Right hindlimb (tissue), 1 donor: ENCODE data around the gene RGPD8.
"Not testable (repeated sequence)": the region's sequence is repeated elsewhere in the genome, so short reads cannot be mapped to it uniquely, and the experiment has no call there.

ENCODE experiments used
- DNase-seq: peaks from one replicate; pipeline ENCODE4 v3.0.0-alpha.2; 2018

Gene RGPD8

DNA sequence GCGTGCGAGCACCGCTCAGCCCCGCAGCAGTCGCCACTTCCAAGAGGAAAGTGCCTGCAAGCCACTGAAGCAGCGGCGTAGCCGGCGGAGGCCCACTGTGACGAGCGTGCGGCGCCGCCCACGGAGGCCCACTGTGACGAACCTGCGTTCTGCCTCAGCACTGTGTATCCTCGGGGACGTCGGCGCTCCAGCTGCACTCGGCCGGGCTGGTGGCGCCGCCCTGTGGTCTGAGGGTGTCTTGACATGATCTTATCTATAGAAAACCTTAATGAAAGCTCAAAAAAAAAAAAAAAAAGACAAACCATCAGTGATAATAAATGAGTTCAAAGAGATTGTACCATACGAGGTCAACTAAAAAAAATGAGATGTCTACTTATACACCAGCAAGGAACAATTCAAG is at the start of gene RGPD8:
RGPD8 (minus strand) TSS at position 166 of the 400 bp plus-strand sequence. CDS start 192 bp downstream, outside the sequence.
- peak; percentile 93 for DNase-seq

GRCh38 chr2:112483042-112483473 is 49.6 kb upstream of the RGPD8 start:
- no peak for DNase-seq

DNA sequence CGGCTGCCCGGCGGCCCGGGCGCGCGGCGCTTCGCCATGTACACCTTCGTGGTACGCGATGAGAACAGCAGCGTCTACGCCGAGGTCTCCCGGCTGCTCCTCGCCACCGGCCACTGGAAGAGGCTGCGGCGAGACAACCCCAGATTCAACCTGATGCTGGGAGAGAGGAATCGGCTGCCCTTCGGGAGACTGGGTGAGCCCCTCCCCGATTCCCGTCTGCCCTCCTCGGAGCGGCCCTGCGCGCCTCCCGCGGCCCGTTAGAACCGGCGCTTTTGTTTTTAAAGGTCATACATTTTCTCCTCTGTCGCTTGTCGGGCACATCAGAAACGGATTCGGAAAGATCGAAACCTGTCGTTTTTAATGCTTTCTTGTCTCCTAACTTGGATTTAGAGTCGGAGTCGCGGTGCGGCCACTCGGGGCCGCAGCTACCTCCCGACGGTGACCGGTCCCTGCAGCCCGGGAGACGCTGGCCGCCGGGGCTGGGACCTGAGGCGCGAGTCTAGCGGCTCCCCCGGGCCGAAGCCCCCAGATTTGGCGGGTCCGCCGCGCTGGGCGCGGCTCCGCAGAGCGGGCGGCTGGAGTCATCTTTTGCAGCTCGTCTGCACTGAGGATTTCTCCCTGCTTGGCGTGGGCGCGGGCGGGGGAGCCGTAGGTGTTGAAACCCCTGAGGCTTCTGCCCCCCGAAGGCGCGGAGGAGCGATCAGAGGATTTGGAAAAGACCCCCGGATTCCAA is 49.0 kb upstream of the RGPD8 start:
- peak; percentile 55 for DNase-seq

DNA sequence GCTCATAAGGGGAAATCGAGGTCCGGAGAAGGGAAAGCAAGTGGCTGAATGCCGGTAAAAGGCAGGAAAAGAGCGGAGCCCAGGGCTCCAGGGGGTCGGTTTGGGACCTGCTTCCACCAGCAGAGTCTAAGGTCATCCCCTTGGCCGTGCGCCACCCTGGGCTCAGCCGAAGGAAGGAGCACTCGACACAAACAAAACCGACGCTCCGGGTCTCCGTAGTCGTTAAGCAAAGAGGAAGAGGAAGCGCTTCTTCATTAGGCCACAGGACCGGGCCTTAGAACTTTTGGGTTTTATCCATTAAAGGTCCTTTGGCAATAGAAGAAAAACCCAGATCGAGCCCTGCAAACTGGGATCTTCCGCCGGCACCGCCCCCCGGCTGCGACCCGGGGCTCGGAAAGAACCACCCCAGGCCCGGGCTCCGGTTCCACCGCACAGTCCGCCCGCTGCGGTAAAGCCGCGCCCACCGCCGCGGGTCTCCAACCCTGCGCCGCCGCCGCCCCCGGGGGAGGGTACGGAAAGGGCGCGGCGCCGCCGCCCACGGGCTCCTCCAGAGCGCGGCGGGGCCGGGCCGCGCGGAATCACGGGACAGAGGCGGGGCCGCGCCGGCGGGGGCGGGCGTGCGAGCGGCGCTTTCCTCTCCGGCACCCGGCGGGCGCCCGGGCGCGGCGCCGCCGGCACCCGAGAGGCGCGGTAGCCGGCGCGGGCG is 48.2 kb upstream of the RGPD8 start, which contains the start of gene TTL:
TTL (plus strand) TSS at position 629 of the 706 bp plus-strand sequence. CDS start 189 bp downstream, outside the sequence.
- DNase-seq, result peak; percentile 84

- peak; percentile 88 for DNase-seq
Observed at GRCh38 chr2:112481050-112481527, 47.6 kb upstream of the RGPD8 start.

DNA sequence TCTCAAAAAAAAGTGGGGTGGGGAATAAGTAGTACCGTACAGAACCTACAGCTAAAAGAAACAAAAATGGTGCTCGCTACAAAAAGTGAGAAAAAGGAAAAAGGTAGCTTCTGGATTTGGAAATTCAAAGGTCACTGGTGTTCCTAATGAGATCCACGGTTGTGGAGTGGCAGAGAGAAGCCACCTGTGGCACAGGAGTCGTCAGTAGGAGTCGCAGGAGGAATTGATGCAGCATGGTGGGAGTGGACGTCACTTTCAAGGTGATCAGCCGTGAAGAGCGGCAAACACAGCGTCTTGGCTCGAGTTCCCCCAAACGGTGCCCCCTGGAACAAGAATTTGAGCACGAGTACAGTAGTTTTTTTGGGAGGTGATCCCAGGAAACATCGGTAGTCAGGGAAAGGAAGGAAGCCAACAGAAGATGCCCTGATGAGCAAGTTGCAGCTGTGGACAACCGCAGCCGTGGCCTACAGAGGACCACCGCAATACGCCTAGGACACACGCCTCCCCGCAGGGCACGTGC is 47.1 kb upstream of the RGPD8 start:
- DNase-seq, result peak; percentile 26

DNA sequence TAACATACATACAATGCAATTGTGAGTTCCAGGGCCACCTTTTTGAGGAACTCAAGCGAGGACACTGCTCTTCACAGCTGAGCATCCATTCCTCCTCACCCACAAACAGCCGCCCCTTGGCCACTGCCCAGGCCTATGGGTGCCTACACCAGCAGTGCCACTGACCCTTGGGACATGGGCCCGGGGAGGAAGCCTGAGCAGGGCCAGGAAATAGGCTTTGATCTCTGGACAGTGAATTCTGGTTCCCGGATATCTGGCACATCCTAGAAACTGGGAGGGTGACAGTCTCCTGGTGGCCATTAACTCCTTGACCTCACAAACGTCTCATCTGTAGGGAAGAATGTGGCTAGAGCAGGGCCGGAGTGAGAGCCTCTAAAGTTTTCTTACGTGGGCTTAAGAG is 43.0 kb upstream of the RGPD8 start:
- no peak for DNase-seq

DNA sequence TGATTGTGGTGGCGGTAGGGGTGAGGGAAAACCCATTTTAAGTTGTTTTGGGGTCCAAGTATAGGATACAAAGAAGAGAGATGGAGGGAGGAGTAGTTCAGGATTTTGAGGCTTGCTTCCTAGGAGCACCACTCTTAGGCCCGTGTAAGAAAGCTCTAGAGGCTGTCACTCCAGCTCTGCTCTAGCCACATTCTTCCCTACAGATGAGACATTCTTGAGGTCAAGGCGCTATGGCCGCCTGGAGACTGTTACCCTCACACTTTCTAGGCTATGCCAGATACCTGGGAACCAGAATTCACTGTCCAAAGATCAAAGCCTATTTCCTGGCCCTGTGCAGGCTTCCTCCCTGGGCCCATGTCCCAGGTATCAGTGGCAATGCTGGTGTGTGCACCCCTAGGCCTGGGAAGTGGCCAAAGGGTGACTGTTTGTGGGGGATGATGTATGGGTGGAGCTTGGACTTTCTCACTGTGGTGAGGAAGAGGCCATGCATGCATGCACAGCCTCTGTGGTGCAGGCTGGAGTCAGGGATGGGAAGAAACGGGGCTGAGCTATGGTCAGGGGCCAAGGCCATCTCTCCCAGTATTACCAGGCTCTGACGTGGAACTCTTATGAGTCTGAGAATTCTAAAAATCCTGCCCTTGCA is 41.5 kb upstream of the RGPD8 start:
- DNase-seq, result no peak

DNA sequence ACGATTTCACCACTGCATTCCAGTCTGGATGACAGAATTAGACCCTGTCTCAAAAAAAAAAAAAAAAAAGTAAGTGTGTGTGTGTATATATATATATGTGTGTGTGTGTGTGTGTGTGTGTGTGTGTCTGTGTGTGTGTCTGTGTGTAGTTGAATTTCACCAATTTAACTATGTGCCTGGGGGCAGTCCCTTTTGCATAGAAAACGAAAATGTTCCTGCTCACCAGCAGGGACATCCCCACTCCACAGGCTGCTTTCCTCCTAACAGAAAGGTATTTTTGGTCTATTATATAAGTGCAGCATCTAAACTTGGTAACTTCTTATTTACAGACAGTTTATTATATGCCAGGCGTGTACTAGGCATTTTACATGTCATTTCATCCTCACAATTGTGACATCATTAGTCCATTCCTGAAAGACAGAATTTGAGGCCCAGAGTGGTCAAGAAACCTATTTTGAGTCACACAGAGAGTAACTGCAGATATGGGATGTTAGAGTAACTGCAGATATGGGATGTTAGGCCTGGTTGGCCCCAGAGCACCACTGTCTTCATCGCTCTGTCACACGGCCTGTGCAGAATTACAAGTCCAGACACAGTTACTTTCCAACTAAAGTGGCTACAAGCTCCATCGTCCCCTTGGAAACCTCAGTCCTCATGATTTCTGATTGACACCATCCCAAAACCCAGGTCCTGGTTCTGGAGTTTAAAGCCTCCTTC is 39.3 kb upstream of the RGPD8 start:
- no peak for DNase-seq

DNA sequence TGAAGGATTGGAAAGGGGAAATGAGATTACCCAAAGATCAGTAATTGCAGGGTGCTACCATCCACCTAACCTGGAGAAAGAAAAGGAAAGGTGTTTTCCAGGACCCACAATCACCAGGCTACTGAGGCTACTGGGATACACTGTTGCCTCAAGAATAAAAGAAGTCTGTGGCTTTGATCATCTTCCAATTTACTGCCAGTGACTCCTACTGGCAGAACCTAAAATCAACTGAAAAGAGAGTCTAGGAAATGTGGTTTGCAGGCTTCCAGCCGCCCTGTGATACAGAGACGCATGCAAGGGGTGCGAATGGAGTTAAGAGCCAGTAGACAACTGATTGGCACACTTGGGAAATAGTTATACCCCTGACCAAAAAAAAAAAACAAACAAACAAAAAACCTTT is 31.9 kb upstream of the RGPD8 start:
- no peak for DNase-seq

- no peak for DNase-seq
Observed at GRCh38 chr2:112463256-112463655, 29.8 kb upstream of the RGPD8 start.

DNA sequence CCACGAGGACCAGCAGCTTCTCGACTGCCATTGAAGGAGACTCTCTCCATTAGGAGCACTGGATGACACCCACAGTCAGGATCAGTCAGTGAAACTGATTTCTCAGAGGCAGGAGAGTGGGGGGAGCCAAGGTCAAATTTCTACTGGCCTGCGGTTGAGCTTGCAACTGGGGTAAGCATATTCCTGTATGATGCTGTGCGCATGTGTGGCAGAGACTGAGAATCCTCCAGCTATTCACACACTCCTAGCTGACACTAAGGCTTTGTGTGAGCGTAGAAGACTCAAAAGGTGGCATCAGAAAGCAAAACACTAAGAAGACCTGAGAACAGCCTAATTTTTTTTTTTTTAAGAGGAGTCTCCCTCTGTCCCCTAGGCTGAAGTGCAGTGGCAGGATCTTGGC is 28.7 kb upstream of the RGPD8 start:
- no peak for DNase-seq

DNA sequence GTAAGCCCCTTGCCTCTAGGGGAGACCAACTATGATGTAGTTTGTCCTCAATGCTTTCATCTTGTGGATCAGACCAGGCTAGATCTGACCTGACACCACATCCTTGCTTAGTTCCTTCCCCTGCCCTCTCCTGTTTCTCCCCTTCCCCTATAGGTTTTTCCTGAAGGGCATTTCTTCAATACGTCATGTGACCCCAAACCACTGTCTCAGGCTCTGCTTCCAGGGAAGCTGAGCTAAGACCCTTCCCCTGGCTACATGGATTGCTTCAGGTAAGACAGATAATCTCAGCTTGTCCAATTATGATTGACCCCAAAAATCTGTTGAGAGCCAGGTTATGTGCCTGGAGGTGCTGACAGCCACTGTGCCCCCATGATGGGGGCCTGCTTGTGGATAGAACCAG is 25.9 kb upstream of the RGPD8 start:
- DNase-seq, result no peak

DNA sequence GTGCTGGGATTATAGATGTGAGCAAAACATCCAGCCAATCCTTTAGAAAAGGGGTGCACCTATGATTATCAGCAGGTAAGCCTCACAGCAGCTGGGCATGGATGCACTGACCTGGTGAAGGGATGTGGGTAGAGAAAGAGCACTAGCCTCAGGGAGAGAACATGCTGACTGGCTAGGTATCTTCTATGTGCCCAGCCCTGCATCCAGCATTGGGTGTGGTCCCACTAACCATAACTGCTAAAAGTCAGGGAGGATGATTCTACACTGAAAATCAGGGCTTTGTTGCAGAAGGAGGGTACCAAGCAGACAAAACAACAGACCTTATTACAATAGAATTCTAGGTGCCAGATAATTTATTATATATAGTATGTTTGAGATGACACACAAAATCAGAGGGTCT is 21.1 kb upstream of the RGPD8 start:
- DNase-seq, result no peak

DNA sequence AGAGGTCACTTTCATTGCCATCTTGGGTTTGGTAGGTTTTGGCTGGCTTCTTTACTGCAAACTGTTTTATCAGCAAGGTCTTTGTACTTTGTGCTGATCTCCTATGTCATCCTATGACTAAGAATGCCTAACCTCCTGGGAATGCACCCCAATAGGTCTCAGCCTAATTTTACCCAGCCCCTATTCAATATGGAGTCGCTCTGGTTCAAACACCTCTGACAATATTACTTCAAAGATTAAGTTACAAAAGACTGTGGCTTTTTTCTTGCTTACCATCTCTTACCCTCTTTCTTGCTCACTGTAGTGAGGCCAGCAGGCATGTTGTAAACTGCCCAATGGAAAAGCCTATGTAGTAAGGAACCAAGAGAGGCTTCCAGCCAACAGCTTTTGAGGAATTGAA is 17.9 kb upstream of the RGPD8 start:
- no peak for DNase-seq

DNA sequence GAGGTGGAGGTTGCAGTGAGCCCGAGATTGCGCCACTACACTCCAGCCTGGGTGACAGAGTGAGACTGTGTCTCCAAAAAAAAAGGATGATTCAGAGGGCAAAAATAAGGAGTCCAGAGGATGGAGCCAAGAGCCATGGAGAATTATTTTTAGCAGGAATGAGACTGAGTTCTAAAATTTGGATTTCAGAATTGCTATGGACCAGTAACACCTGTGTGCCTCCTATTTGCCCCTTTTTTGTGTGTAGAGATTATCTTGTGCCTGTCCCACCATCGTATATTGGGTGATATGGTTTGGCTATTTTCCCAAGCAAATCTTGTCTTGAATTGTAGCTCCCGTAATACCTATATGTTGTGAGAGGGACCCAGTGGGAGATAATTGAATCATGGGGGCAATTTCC is 16.4 kb upstream of the RGPD8 start:
- DNase-seq, result no peak

DNA sequence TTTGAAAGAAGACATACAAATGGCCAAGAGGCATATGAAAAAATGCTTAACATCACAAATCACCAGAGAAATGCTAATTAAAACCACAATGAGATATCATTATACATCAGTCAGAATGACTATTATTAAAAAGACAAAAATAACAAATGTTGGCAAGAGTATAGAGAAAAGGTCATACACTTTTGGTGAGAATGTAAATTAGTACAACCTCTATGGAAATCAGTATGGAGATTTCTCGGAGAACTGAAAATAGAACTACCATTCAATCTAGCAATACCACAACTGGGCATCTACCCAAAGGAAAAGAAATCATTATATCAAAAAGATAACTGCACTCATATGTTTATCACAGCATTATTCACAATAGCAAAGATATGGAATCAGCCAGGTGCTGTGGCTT is 10.8 kb upstream of the RGPD8 start:
- not testable (repeated sequence) for DNase-seq

DNA sequence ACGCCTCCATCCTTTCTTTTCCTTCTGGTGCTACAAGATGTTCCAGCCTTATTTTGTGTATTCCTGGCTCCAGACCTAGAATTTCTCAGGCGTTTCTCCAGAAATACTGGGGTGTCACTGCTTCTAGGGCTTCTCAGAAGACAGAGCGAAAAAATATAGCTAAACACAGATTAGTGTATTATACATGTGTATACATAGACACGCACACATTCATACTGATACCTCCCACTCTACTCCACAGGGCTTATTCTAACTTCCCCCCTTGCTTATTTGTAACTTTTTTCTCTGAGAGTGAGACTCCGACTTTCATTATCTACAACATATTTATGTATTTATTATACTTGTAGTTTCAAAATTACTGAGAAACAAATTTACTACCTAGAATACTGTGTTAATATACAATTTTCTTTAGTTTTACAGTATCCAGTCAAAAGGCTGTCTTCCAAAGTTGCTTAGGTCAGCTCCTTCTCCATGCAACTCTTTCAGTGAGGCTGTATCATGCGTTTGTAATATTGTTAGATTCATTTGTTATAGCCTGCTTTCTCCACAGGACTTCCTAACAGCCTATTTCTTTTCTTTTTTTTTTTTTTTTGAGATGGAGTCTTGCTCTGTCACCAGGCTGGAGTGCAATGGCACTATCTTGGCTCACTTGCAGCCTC is 5.3 kb upstream of the RGPD8 start:
- not testable (repeated sequence) for DNase-seq

- not testable (repeated sequence) for DNase-seq
Observed at GRCh38 chr2:112437405-112437831, 4.0 kb upstream of the RGPD8 start.

DNA sequence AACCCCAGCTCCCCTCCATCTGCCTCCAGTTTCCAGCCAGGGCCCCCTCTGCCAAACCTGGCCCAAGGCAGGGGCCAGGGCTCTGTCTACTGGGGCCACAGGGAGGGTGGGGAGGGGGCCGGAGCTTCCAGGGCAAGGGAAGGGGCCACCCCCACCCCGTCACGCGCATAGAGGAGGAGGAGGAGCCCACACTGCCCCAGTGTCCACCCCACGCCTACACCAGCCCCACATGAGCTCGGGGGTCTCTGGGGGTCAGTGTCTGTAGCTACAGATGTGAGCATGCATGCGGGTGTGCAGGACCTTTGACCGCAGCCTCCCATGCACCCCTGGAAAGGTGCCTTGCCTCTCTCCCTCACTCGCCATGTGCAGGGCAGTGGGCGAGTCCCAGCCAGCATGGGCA is 3.5 kb upstream of the RGPD8 start:
- not testable (repeated sequence) for DNase-seq

GRCh38 chr2:112435716-112436431 is 2.4 kb upstream of the RGPD8 start:
- DNase-seq, result not testable (repeated sequence)
